Body of pancreas (tissue), 4 donors: Measurements from ENCODE around the gene CAMTA1.

Experiments used
- CTCF ChIP-seq, 7 experiments: fragments of 450-650 bp in 4 of 7; fragments of 200-600 bp in 3 of 7; sonication (generic) in 3 of 7; IDR thresholded peaks; one replicate each; pipeline ENCODE4 v1.5.1; 2016 to 2019; ENCODE audit warnings: antibody characterized with exemption in 7 of 7
- POLR2A ChIP-seq, 3 donors: fragments of 450-650 bp; IDR thresholded peaks; one replicate each; pipeline ENCODE4 v1.6.1; 2016; ENCODE audit warnings: antibody characterized with exemption in 3 of 3, mild to moderate bottlenecking in 2 of 3

- TF ChIP-seq CTCF (IDR thresholded peaks at IDR 0.05) (no peak), POLR2A (IDR thresholded peaks at IDR 0.05) (no peak)
Measured at GRCh38 chr1:7564137-7564536, 778.9 kb downstream of the CAMTA1 start.
